ENCODE results near the gene NLGN2. TPM values are rescaled to one million over a fixed set of nuclear protein-coding genes. Genes with fewer than 3 reads are reported as not detected.

NLGN2 gene
- total RNA-seq, 2 experiments from 2014 or later, result 0.06 to 1.2 TPM

- no TSS peak for BruUV-seq (replicated peaks)
- H2AFZ ChIP-seq (ENCODE audit: low read length), result peak within 1 kb of the TSS; percentile 61
- H3K79me2 ChIP-seq (ENCODE audit: insufficient read depth, low read depth, low read length), result no peaks in the 10 kb centered on the region
Measured at GRCh38 chr17:7403977-7404736, 3.5 kb upstream of the NLGN2 start, which contains the start of gene TMEM256. Gene TMEM256, minus strand, starts transcription at chr17:7404097. Its CDS starts 13 bp downstream, at chr17:7404084.

GRCh38 chr17:7404737-7405349, 2.8 kb upstream of the NLGN2 start:
- Histone ChIP-seq H3K36me3 (ENCODE audit: insufficient read depth, low read length) (no peaks in the 10 kb centered on the region), H3K4me2 (ENCODE audit: low read length) (peak overlapping the region; percentile 55; the same call in 1 of the 2 replicates), H3K9me2 (ENCODE audit: insufficient read depth, low read length) (no peaks in the 10 kb centered on the region), H3K9me3 (ENCODE audit: low read length) (no peaks in the 10 kb centered on the region), H3K4me1 (ENCODE audit: insufficient read depth, low read length, poor library complexity, severe bottlenecking) (peaks cover 6% of the 10 kb centered on the region), H2AFZ (ENCODE audit: low read length) (no peak overlapping the region), H3K4me3 (ENCODE audit: low read depth, low read length, poor library complexity, severe bottlenecking) (peak overlapping the region; percentile 70), H3K79me2 (ENCODE audit: insufficient read depth, low read depth, low read length) (no peaks in the 10 kb centered on the region), H3K27ac (ENCODE audit: low read depth, low read length, poor library complexity, severe bottlenecking) (no peak overlapping the region), H4K20me1 (ENCODE audit: insufficient read depth, low read length) (no peaks in the 10 kb centered on the region)
- intact Hi-C loops (cut with micrococcal nuclease; ENCODE audit: unreplicated experiment), result loop anchor here (5.0 kb wide), 1 partner anchor 53 kb away; the partner anchor contains the start of gene KCTD11
- TF ChIP-seq CTCF (conservative IDR thresholded peaks at IDR 0.05; ENCODE audit: low read length) (no peak), EZH2phosphoT487 (IDR thresholded peaks at IDR 0.05; ENCODE audit: borderline replicate concordance, low read depth, low read length) (no peak)
- no TSS peak for BruUV-seq (replicated peaks)
- POLR2A ChIA-PET, result interaction anchor here (0.6 to 1.5 kb wide), 8 partner anchors 10 to 284 kb away, joined by 3 to 8 read pairs (median 4); partner anchors contain the start of genes PLSCR3, TMEM102 and WRAP53
- DNase-seq (ENCODE audit: low spot score), result no peak
- CTCF ChIA-PET (ENCODE audit: unreplicated experiment), result interaction anchor here (1.0 kb wide), 1 partner anchor 10 kb away, joined by 3 read pairs; no protein-coding TSS in a partner anchor

More at GRCh38 chr17:7403977-7404736, 3.5 kb upstream of the NLGN2 start, which contains the start of gene TMEM256:
- TF ChIP-seq CTCF (conservative IDR thresholded peaks at IDR 0.05; ENCODE audit: low read length), result no peak
- no peak for TF ChIP-seq EZH2phosphoT487 (IDR thresholded peaks at IDR 0.05; ENCODE audit: borderline replicate concordance, low read depth, low read length)
- Histone ChIP-seq H3K9me2 (ENCODE audit: insufficient read depth, low read length) (no peaks in the 10 kb centered on the region), H3K4me3 (ENCODE audit: low read depth, low read length, poor library complexity, severe bottlenecking) (peak within 1 kb of the TSS; percentile 70), H3K9me3 (ENCODE audit: low read length) (no peaks in the 10 kb centered on the region), H4K20me1 (ENCODE audit: insufficient read depth, low read length) (no peaks in the 10 kb centered on the region), H3K4me2 (ENCODE audit: low read length) (peak within 1 kb of the TSS; percentile 60), H3K36me3 (ENCODE audit: insufficient read depth, low read length) (no peaks in the 10 kb centered on the region), H3K4me1 (ENCODE audit: insufficient read depth, low read length, poor library complexity, severe bottlenecking) (peaks cover 6% of the 10 kb centered on the region), H3K27ac (ENCODE audit: low read depth, low read length, poor library complexity, severe bottlenecking) (no peak within 1 kb of the TSS)
- intact Hi-C loops (cut with micrococcal nuclease; ENCODE audit: unreplicated experiment), result loop anchor here (5.0 kb wide), 1 partner anchor 52 kb away; the partner anchor contains the start of gene KCTD11
- ChIA-PET CTCF (ENCODE audit: unreplicated experiment) (interaction anchor here (0.6 to 1.9 kb wide), 4 partner anchors 10 to 51 kb away, joined by 3 to 18 read pairs (median 4); partner anchors contain the start of gene TMEM102), POLR2A (interaction anchor here (0.7 to 1.5 kb wide), 11 partner anchors 10 to 1997 kb away, joined by 3 to 8 read pairs (median 4); partner anchors contain the start of genes PLSCR3, TMEM102 and WRAP53)
- DNase-seq (ENCODE audit: low spot score), result peak; percentile 98

All from OCI-LY7 (cell line).